Epidermal melanocyte (primary cell): ENCODE results near the gene CMIP.

Experiments
- DNase-seq: peaks from one replicate; pipeline ENCODE4 v3.0.0; 2011; ENCODE audit warnings: low spot score; ENCODE audit not compliant: insufficient read length

CMIP gene

DNA sequence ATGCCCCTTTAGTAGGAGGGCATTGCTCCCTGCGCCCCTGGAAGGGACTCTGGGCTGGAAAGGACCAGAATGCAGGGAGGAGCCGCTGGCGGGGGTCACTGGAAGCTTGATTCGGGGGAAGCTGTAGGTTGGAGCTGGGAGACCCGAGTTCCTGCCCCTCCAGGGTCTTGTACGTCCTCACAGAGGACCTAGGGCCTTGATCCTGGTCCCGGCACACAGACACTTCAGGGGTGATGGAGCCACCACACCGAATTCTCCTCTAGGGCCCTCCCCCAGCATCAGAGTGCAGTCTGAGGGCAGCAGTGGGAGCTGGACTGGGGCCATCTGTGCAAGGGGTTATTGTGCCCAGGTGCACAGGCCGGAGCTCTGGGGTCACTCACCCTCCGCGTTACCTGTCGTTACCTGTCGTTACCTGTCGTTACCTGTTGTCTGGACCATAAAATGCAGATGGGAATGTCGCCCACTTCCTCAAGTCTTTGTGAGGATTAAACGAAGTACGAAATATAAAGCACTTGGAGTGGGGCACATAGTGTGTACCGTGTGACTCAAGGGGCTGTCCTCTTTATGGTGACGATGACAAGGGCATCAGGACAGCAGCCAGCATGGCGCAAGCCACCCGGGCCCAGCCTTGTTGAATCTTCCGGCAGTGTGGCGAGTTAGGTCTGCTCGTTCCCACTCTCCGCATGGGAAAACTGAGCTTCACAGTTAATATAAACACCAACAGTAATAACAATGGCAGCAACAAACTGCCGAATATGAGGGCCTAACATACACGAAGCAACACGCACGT, 48.6 kb downstream of the CMIP start:
- no peak for DNase-seq

DNA sequence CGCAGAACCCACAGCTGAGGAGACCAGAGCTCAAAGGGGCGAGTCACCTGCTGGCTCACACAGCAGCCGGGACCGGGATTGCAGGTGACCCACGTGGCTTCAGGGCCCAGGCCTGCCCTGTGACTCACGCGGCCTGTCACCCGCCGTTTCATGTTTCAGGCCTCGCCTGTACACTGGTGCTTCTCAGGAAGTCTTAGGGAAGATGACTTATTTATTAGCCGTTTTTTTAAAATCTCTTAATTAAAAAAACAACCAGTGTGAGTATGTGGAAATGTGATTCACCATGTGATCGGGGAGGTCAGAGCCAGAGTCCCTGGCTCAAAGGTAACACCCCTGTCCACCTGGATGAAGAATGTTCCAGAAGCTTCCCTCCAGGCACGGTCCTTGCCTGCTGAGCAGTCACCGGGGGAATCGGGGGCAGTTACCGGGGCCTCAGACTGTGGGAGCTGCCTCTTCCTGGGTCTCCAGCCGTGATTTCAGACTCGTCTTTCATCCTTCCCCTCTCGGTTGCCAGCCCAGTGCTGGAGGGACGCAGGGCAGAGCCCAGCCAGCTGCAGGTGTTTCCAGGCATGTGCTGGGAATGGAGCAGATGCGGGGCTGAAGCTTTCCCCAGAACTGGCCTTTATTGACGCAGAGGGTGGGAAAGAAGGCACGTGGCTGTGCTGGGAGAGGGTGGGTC, 49.3 kb downstream of the CMIP start:
- DNase-seq: no peak

DNA sequence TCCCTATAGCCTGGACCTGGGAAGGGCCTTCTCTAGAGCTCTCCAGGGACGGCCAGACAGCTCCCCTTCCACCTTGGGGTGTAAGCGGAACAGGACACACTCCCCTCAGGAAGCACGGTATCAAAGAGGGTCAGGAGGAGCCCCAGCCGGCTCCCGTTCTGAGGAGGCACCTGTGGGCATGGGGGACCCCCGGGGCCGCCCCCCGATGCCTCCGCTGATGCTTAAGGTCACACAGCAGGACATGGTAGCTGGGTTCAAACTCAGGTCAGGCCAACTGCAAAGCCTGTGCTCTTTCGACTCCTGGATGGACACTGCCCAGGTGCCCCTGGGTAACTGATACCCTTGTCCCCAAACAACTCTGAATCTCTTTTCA, 49.8 kb downstream of the CMIP start:
- DNase-seq: no peak

DNA sequence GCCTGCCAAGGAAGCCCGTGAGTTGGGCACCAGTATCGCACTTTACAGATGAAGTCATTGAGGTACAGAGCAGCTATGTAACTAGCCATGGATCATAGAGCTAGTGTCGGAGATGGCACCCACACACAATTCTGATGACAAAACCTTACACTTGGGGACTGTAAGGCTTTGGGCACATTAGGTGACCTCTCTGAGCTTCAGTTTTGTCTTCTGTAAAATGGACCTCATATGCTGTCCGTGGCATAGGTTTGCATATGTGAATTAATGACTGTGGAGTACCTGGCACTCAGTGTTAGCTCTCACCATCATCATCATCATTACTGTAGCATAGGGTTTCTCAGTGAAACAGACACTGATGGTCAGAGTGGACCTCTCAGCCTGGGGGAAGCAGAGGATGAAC, 50.3 kb downstream of the CMIP start:
- DNase-seq: no peak

DNA sequence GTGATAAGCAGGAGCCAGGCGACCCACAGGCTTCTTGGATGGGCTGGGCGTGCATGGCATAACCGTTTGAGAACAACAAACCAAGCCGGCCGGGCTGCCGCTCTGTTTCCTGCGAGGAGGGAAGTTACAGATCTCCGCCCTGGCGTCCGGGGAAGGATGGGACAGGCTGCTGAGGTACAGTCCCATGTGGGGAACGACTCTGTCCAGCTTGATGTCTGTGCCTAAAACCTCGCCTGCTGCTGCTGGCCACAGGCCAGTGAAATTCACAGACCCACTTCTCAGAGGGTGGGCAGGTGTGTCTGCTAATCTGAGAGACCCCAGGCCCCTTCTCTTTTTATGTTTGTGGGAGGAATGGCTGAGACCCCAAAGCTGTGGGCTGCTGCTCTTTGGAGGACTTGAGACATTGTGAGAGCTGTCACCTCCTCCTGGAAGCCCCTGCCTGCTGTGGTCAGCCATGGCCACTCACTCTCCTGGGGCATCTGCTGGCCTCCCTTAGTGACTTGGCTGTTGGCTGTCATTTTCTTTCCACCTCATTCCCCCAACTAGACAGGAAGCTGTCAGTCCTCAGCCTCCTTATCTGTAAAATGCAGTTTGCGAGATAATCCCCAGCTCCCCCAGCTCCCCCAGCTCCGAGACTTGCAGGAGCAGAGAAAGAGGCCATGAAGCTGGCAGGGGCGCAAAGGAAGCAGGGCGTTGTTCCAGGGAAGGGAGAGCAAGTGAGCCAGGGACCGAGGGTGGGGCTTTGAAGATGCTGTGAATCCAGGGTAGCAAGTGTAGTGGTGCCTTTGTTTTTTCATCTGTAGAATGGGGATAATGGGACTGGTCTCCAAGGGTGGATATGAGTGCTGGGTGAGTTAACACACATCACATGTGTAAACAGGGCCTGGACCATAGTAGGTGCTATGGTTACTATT, 51.0 kb downstream of the CMIP start:
- DNase-seq: no peak

DNA sequence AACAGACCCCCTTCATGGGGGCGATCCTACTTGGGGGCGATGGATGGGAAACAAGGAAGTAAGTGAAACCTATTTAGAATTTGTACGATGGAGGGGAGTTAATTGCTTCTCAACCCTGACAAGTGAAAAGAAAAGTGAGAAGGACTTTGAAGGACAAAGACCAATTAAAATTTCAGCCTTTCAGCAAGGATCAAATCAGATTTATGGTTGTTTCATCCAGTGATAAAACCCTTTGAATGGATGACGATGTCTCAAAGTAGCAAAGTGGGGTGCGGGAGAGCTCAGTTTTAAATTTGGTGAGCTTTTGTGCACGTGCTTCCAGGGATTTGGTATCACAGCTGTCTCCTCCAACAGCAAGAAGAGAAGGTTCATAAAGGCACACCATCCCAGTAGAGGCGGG, 51.7 kb downstream of the CMIP start:
- DNase-seq: no peak

DNA sequence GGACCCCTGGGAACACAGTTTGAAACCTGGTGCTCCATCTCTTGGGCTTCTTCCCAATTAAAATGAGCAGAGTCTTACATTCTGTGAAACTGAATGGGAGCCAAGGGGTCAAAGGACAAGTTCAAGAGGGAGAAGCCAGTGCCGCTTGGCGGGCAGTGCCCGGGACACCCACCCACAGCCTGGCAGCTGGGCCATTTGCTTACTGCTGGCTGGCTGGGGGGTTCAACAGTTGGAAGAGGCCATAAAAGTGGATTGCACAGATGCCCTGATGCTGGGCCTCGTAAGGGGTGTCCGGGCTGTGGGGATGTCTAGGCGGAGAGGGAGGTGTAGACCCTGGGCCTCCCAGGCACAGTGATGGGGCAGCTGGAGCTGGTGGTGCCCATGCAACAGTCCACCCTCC, 52.1 kb downstream of the CMIP start:
- DNase-seq: no peak

DNA sequence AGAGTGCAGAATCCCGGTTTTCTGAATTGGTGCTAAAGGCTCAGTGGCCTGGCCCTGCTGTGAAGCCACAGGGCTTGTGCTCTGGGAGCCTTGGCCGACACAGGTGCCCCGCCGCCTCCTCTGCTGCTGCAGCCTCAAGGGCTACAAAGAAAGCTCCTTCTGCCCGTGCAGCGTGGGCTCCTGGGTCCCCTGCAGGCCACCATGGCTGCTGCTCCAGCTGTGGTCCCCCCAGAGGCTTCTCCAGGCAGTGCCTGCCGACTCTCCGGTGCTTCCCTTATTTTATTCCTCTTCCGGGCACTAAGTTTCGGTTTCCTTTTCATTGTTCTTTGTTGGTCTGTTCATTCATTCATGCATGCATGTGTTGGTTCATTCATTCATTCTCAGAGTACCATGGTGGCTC, 53.1 kb downstream of the CMIP start:
- DNase-seq: no peak

DNA sequence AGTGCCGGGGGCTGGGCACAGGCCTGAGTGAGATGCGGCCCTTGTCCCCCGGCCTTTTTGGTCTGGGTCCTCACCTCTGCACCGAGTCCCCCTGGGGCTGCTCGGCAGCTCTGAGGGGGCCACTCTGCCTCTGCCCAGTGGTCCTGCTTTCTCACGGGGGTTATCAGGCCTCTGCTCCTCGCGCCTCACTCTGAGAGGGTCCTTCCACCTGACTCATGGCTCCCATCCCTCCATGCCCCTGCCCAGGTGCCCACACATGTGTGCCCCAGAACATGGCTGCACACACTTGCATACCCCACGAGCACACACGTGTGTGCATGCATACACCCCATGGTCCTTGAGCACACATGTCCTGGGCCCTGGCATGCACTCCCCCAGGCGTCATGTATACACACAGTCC, 53.7 kb downstream of the CMIP start:
- DNase-seq: no peak

DNA sequence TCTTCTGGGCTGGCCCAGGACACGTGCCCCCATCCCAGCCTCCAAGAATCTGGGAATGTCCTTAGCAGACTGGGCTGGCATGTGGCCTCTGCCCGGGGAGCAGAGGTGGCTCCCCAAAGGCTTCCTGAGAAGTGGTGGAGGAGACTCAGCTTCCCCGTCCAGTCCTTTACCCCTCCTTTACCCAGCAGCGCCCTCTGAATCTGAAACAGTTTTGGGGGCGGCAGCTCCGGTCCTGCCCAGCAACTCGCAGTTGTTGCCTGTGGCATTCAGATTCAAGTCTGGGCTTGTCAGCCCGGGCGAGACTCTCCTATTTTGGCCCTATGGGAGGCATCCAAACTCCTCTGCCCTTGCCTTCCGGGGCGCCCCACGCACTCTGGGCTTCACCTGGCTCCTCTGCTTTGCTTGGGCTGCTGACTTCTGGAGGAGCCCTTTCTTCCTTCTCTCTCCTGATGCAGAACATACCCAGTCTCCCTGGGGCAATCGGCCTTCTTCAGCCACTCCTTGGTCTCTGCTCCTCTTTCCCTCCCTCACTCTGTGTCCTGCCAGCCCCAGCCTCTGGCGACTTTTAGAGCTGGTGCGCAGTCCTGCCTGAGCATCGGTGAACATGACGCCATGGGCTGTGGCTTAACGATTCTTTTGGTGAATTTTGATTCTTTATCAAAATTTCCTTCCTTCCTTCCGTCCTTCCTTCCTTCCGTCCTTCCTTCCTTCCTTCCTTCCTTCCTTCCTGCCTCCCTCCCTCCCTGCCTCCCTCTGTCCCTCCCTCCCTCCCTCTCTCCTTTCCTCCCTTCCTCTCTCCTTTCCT, 55.2 kb downstream of the CMIP start:
- no peak for DNase-seq

DNA sequence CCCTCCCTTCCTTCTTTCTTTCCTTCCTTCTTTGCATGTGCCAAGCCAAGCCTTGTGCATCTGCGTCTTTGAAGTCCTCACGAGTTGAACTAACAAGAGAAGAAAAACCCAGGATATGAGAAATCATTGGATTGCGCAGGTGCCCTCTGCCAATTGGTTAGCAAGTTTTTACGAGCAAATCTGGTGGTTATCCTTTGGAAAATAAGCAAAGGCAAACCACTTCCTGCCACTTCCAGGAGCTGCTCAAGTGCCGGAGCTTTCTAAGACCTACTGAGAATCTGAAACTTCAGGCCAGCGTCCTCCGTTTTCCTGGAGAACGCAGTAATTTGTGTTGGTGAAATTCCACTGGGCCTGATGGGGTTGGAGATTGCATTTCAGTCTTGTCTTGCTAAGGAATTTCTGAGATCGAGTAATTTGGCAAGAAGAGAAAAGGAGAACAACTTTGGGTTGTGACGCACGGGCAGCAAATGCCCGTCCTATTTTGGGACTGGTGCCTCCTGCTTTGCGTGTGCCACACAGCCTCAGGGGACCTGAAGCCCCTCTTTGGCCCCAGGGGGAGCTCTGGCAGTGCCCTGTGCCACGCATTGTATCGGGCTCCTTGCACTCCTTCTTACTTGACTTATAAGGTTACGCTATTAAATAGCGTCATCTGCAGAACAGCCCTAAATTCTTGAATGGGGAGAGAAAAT, 56.4 kb downstream of the CMIP start:
- no peak for DNase-seq

DNA sequence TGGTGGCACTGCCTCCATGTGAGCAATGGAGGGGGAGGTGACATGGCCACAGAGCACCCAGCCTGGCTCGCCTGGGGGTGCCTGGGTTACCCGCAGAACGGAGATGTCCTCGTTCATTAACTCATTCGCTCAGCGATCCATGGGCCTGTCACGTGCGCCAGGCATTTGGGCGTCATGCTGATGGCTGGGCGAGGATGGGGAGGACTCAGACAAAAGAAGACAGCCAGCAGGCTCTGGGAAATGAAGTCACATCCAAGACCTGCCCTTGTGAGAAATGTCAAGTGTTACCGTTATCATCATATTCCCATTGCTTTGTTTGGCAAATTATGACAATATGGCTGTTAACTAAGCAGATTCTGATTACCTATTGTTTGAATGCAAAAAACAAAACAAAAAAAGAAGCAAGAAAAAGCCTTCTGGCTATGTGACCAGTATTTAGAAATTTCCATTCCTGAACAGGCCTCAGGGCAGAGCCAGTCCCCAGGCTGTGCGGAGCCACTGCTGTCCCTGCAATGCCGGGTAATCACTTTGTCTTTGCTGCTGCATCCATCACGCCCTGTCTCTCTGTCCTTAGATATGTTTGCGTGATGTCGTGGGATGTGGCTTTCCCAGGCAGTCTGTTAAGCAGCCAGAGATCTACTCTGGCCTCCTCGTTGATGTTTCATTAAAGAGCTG, 57.9 kb downstream of the CMIP start:
- no peak for DNase-seq

DNA sequence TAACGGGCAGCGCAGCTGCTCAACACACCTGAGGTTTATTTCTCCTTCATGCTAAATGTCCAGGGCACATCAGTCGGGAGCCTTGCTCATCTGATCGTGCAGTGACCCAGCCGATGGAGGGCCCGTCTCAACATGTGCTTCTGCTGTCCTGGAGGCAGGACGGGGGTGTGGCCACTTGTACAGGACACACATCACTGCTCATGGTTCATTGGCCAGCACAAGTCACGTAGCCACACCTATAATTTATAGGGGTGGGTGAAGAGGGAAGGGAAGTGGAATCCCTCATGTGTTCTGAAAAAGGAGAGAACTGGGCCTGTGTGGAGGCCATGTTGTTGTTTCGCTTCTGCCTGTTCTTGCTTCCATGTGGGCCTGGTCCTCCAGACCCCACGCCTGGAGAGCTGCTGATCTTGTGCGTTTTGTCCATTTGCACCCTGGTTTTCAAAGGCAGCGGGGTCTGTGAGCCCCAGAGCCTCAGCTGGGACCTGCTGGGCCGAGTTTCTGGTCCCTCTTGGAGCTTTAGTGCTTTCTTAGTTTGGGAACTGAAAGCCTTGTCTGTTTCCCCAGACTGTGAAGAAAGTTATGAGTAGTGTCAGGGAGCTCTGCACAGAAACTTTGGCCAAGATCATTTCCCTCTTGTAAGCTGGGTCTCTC, 60.5 kb downstream of the CMIP start:
- DNase-seq: no peak

DNA sequence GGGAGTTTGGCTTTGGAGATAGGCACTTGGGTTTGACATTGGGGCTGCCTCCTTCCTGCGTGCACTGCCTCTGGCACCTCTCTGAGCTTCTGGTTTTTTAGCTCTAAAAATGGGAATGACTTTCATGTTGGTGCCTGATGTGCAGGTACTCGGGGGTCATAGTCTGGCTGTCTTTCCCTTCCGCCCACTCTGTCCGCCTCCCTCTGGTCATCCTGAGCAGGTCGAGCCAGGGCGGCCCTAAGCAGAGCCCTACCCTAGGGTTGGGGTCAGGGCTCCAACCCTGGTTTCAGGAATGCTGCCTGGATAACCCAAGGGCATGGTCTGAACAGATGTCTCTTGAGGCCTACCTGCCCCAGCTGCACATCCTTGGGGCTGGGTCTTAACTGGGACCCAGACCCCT, 64.8 kb downstream of the CMIP start:
- DNase-seq: no peak

DNA sequence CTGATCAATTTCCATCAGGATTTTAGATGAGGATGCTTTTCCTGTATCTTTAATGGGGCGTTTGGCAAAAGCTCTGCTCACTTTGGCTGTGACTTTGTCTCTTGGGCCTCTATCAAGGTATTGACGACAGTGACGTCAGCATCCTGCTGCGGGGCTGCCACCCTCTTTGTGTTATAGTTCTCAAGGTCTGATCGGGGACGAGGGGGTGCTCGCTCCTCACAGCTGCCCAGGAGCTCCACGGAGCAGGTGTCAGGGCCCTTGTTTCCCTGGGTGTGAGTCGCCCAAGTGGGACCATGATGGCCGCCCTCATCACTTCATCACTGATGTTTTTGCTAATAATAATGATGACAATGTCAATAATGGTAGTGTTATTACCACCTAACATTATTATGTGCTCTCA, 65.4 kb downstream of the CMIP start:
- no peak for DNase-seq

DNA sequence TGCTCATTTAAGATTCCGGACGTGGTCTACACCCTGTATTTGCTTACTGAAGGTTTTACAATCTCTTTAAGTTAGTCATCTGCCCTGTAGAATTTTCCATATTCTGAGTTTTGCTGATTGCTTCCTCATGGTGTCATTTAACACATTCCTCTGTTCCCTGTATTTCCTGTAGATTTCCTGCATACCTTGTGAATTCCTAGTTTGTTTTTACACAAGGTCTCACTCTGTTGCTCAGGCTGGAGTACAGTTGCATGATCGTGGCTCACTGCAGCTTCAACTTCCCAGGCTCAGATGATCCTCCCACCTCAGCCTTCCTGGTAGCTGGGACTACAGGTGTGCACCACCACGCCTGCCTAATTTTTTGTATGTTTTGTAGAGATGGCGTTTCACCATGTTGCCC, 66.8 kb downstream of the CMIP start:
- DNase-seq: no peak

DNA sequence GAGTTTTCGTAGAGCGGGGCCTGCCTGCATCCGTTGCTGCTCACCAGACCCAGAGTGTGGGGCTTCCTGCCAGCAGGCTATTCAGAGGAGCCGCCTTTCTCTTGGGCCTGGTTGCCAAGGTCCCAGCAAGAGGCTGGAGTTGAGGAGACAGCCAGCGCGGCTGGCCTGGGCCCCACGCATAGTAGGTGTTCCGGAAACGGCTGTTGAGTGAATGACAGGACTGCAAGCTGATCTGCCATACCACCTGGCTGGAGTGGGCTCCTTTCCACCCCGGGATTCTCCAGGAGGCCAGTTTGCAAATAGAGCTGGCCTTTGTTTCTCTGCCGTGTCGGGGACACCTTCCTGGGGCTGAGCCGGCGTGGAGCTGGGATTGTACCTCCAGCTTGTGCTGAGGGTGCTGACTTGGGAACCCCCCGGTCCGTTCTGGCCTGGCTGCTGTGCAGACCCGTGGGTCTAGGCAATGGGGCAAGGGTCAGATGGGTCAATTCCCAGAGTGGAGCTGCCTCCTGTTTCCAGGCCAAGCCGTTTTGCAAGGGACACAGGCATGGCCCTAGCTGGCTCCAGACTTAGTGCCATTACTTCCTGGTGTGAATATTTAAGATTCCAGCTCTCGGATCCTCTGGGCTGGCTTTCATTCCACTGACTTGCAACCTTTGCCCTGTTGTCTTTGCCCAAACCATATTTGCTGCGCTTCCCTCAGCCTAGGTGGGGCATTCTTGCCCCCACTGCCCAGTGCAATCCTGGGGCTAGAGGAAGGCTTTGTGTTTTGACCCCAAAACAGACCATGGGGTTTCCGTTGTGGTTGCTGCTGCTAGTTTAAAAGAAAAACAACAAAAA, 68.8 kb downstream of the CMIP start:
- DNase-seq: no peak

DNA sequence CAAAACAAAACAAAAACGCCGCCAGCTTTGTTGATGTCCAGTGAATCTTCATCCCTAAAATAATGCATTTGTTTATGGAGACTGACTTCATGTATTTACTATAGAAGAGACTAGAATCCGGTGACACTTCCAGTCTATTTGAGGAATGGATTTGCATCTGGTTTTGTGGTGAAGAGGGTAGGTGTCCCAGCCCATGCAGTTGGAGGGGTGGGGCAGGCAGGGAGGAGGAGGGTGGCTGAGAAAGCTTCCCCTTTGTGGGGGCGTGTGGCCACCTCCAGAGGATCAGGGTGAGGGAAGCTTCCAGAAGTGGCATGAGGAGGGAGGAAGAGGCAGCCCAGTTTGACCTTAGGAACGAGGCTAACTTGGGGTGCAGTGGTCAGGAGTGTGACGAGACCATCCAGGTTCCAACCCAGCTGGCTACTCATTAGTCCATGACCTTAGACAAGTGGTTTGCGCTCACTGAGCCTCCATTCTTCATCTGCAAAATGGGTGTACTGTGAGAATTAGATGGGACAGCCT, 69.5 kb downstream of the CMIP start:
- no peak for DNase-seq
